Transverse colon (tissue), 3 donors: ENCODE data around the gene TMEM236.

Experiments used
- CTCF ChIP-seq, 5 experiments: fragments of 200-600 bp in 3 of 5; fragments of 450-650 bp in 2 of 5; sonication (generic) in 3 of 5; IDR thresholded peaks; 1 replicate in 2 of 5; 2 replicates in 3 of 5; pipeline ENCODE4 v1.5.1; 2016 to 2017; ENCODE audit warnings: antibody characterized with exemption in 5 of 5, inconsistent platforms in 3 of 5, mild to moderate bottlenecking in 2 of 5, moderate library complexity in 1 of 5
- EP300 ChIP-seq: sonication (generic); formaldehyde crosslinking; IDR thresholded peaks from one replicate; pipeline ENCODE4 v1.6.1; 2017; ENCODE audit warnings: antibody characterized with exemption, low read depth
- POLR2A ChIP-seq: fragments of 450-650 bp; IDR thresholded peaks from one replicate; pipeline ENCODE4 v1.6.1; 2016; ENCODE audit warnings: antibody characterized with exemption, mild to moderate bottlenecking, moderate library complexity

GRCh38 chr10:17712053-17712452, 39.9 kb upstream of the TMEM236 start:
- TF ChIP-seq CTCF (IDR thresholded peaks at IDR 0.05) (no peak), EP300 (no peak), POLR2A (no peak)
